22Rv1 (cell line): Measurements from ENCODE around the gene SP8.
A peak's percentile ranks its signal among the peaks of the same experiment; 100 is the strongest.
"Not testable (repeated sequence)": the region's sequence is repeated elsewhere in the genome, so short reads cannot be mapped to it uniquely, and the experiment has no call there.

Source experiments
- H3K27ac ChIP-seq: fragments of 450-650 bp; 2 replicates; pipeline ENCODE4 v1.5.1; 2017
- ZFX ChIP-seq: fragments of 450-650 bp; IDR thresholded peaks from 2 replicates; pipeline ENCODE4 v1.6.1; 2017; ENCODE audit warnings: antibody characterized with exemption, borderline replicate concordance
- TF ChIP-seq, protein P1 (sequence below): fragments of 450-650 bp; IDR thresholded peaks from 2 replicates; pipeline ENCODE4 v1.5.1; 2017; ENCODE audit warnings: mild to moderate bottlenecking

The SP8 gene

GRCh38 chr7:20786779-20787659 lies at the start of gene SP8:
SP8 (minus strand) TSS chr7:20786886; CDS start chr7:20786798, 88 bp downstream.
- TF ChIP-seq, protein P1, sequence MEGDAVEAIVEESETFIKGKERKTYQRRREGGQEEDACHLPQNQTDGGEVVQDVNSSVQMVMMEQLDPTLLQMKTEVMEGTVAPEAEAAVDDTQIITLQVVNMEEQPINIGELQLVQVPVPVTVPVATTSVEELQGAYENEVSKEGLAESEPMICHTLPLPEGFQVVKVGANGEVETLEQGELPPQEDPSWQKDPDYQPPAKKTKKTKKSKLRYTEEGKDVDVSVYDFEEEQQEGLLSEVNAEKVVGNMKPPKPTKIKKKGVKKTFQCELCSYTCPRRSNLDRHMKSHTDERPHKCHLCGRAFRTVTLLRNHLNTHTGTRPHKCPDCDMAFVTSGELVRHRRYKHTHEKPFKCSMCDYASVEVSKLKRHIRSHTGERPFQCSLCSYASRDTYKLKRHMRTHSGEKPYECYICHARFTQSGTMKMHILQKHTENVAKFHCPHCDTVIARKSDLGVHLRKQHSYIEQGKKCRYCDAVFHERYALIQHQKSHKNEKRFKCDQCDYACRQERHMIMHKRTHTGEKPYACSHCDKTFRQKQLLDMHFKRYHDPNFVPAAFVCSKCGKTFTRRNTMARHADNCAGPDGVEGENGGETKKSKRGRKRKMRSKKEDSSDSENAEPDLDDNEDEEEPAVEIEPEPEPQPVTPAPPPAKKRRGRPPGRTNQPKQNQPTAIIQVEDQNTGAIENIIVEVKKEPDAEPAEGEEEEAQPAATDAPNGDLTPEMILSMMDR: peak; percentile 2; the same call in 1 of the 2 replicates
- TF ChIP-seq ZFX: no peak
- peak within 1 kb of the TSS; percentile 59 for H3K27ac ChIP-seq

- H3K27ac ChIP-seq: not testable (repeated sequence)
These were observed 49.7 kb upstream of the SP8 start for GRCh38 chr7:20836424-20836823.

GRCh38 chr7:20835111-20835750 lies 48.5 kb upstream of the SP8 start:
- no peak for TF ChIP-seq ZFX
- TF ChIP-seq, protein P1: no peak
- no peak overlapping the region for H3K27ac ChIP-seq

GRCh38 chr7:20834656-20835055 lies 48.0 kb upstream of the SP8 start:
- H3K27ac ChIP-seq: no peak overlapping the region
- TF ChIP-seq ZFX: no peak
- TF ChIP-seq, protein P1: peak; percentile 57

- TF ChIP-seq ZFX: no peak
- TF ChIP-seq, protein P1: no peak
- H3K27ac ChIP-seq: no peak overlapping the region
These were observed 45.3 kb upstream of the SP8 start for GRCh38 chr7:20831956-20832355.

DNA sequence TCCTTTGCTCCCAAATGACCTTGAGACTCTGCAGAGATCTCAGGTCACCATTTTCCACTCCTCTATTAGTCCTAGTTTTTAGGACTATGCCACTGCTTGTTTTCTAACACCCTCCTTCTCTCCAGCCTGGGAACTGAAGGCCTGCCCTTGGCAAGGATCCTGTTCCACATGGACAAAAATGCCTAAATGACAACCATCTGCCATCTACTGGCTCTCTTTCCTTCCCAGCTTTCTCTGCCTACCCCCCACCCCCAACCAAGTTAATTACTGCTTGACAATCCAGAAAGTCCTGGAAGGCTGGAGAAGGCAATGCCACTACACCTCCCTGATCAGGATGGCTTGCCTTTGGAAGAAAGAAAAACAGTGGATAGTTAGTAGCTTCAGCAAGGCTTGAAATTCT lies 44.8 kb upstream of the SP8 start:
- H3K27ac ChIP-seq: no peak overlapping the region
- no peak for TF ChIP-seq ZFX
- TF ChIP-seq, protein P1: no peak

GRCh38 chr7:20828947-20829346 lies 42.3 kb upstream of the SP8 start:
- TF ChIP-seq, protein P1: no peak
- no peak for TF ChIP-seq ZFX
- H3K27ac ChIP-seq: no peak overlapping the region
